PC-9 (cell line): ENCODE results near the gene GDPD3. TPM values are rescaled to one million over a fixed set of nuclear protein-coding genes. Genes with fewer than 3 reads are reported as not detected.
A peak's percentile ranks its signal among the peaks of the same experiment; 100 is the strongest.

Experiments
- BruUV-seq: library from RNA; stranded (reverse); fragments of 400-500 nt; replicated peaks from 2 replicates; lab custom pipeline; 2021; lab: Mats Ljungman, UMichigan
- CTCF ChIA-PET: fragments of 300-600 bp; sonication (Branson Sonifier 250); formaldehyde crosslinking; loops from one replicate; lab custom pipeline; 2022; ENCODE audit warnings: antibody characterized with exemption; lab: Charles Lee
- POLR2A ChIA-PET: fragments of 300-600 bp; sonication (Branson Sonifier 250); formaldehyde crosslinking; loops from one replicate; lab custom pipeline; 2022; ENCODE audit warnings: antibody characterized with exemption; ENCODE audit not compliant: unreplicated experiment; lab: Charles Lee
- DNase-seq, 2 experiments: peaks; one replicate each; pipeline versions ENCODE4 v3.0.0 to v3.0.0-alpha.2; 2015 to 2022; ENCODE audit warnings: mixed read lengths in 1 of 2
- H2AFZ ChIP-seq: fragments of 200-600 bp; sonication (generic); 2 replicates; pipeline ENCODE4 v1.8.1; 2017; ENCODE audit warnings: antibody characterized with exemption
- H3F3A ChIP-seq: fragments of 200-600 bp; sonication (generic); 2 replicates; pipeline ENCODE4 v1.8.1; 2017; ENCODE audit warnings: antibody characterized with exemption, mild to moderate bottlenecking, low read depth; ENCODE audit not compliant: insufficient read depth
- H3K27ac ChIP-seq: fragments of 200-600 bp; sonication (generic); 2 replicates; pipeline ENCODE4 v1.6.1; 2016; ENCODE audit warnings: mixed run types
- H3K27me3 ChIP-seq: fragments of 200-600 bp; sonication (generic); 2 replicates; pipeline ENCODE4 v1.6.1; 2016; ENCODE audit warnings: low read depth, mixed run types; ENCODE audit not compliant: insufficient read depth
- H3K36me3 ChIP-seq: fragments of 200-600 bp; sonication (generic); 2 replicates; pipeline ENCODE4 v1.6.1; 2016; ENCODE audit warnings: low read depth, mixed run types
- H3K4me1 ChIP-seq: fragments of 200-600 bp; sonication (generic); replicated peaks from 2 replicates; pipeline ENCODE4 v1.6.1; 2016; ENCODE audit warnings: mixed run types; ENCODE audit not compliant: insufficient read depth
- H3K4me2 ChIP-seq: fragments of 200-600 bp; sonication (generic); 2 replicates; pipeline ENCODE4 v1.6.1; 2017; ENCODE audit warnings: mixed run types
- H3K4me3 ChIP-seq: fragments of 200-600 bp; sonication (generic); 2 replicates; pipeline ENCODE4 v1.6.1; 2016; ENCODE audit warnings: mixed run types
- H3K79me2 ChIP-seq: fragments of 200-600 bp; sonication (generic); 2 replicates; pipeline ENCODE4 v1.6.1; 2017; ENCODE audit warnings: low read depth, mixed run types
- H3K9me2 ChIP-seq: fragments of 200-600 bp; sonication (generic); 2 replicates; pipeline ENCODE4 v1.8.1; 2017; ENCODE audit warnings: mild to moderate bottlenecking; ENCODE audit not compliant: insufficient read depth
- H3K9me3 ChIP-seq: fragments of 200-600 bp; sonication (generic); 2 replicates; pipeline ENCODE4 v1.8.1; 2016; ENCODE audit warnings: low read depth; ENCODE audit not compliant: insufficient read depth
- H4K20me1 ChIP-seq: fragments of 200-600 bp; sonication (generic); 2 replicates; pipeline ENCODE4 v1.8.1; 2017; ENCODE audit not compliant: insufficient read depth
- CTCF ChIP-seq: fragments of 200-600 bp; sonication (generic); conservative IDR thresholded peaks from 2 replicates; pipeline ENCODE4 v1.6.1; 2017; ENCODE audit warnings: mixed run types, antibody characterized with exemption, mild to moderate bottlenecking, moderate library complexity
- EZH2 ChIP-seq: fragments of 200-600 bp; sonication (generic); IDR thresholded peaks from 2 replicates; pipeline ENCODE4 v1.8.0; 2017; ENCODE audit warnings: antibody characterized with exemption, low read depth
- intact Hi-C: fragments of 100-400 bp; cut with micrococcal nuclease; formaldehyde crosslinking; loops from one replicate; pipeline ENCODE4 v1.10.0; 2022; ENCODE audit not compliant: unreplicated experiment
- total RNA-seq: library from RNA; stranded (reverse); gene quantifications from 2 replicates; pipeline ENCODE4 v1.2.3, GENCODE V29; 2021

Gene GDPD3
- total RNA-seq, 1 experiment from 2014 or later, result 27.5 TPM

GRCh38 chr16:30087181-30087898, 26.0 kb downstream of the GDPD3 start:
- Histone ChIP-seq H3K79me2 (no peaks in the 10 kb centered on the region), H3K27me3 (no peaks in the 10 kb centered on the region), H2AFZ (no peak overlapping the region), H3F3A (peaks cover 65% of the 10 kb centered on the region), H3K27ac (no peak overlapping the region), H4K20me1 (no peaks in the 10 kb centered on the region), H3K9me3 (no peaks in the 10 kb centered on the region), H3K4me3 (no peak overlapping the region), H3K36me3 (peaks cover 8% of the 10 kb centered on the region; the same call in 1 of the 2 replicates), H3K4me1 (peaks cover 35% of the 10 kb centered on the region), H3K4me2 (no peak overlapping the region), H3K9me2 (no peaks in the 10 kb centered on the region)
- no peak for DNase-seq
- intact Hi-C loops, result no loop called here
- BruUV-seq, result TSS peak; percentile 3
- TF ChIP-seq CTCF (no peak), EZH2 (no peak)
- ChIA-PET CTCF (interaction anchor here (0.6 kb wide), 1 partner anchor 164 kb away, joined by 4 read pairs; no protein-coding TSS in a partner anchor), POLR2A (interaction anchor here (0.6 kb wide), 2 partner anchors 24 to 46 kb away, joined by 5 to 6 read pairs; no protein-coding TSS in a partner anchor)

DNA sequence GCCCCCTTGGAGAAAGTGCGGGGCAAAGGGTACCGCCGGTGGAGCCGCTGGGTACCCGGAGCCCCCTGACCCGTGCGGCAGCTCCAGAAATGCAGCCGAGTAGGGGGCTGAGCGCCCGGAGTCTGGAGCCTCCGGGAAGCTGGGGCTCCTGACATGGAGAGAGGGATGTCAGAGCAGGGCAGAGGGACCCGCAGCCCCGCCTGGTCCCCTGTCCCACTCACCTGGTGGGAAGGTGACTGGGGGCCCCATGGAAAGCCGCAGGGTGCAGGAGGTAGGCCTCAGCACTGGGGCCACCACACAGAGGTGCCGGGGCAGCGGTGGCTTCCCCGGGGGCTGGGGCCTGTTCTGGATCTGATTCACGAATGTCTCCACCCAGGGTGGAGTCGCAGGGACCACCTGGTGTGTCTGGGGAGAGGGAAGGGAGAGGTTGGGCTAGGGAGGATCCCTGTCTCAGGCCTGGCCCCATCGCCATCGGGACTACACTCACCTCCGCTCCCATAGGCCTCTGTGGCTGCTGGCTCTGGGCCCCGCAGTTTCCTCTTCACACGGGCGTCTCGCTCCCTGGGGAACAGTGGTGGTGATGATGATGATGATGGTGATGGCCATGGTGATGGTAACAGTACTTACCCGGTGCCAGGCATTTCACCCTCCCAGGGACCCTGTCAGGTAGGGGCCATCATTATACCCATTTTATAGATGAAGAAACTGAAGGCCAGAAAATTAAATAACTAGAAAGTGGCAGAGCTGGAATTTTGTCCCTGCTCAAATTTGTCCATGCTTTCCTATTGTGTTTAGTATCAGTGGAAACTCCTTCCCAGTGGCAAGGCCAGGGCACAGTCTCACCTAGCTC, 26.8 kb downstream of the GDPD3 start:
- POLR2A ChIA-PET, result interaction anchor here (0.6 kb wide), 2 partner anchors 23 to 45 kb away, joined by 5 to 6 read pairs; no protein-coding TSS in a partner anchor
- Histone ChIP-seq H2AFZ (no peak overlapping the region), H3K9me3 (no peaks in the 10 kb centered on the region), H3K36me3 (peaks cover 11% of the 10 kb centered on the region; the same call in 1 of the 2 replicates), H3K4me3 (no peak overlapping the region), H3F3A (peaks cover 65% of the 10 kb centered on the region), H3K9me2 (no peaks in the 10 kb centered on the region), H3K79me2 (peaks cover under 1% of the 10 kb centered on the region; the same call in 1 of the 2 replicates), H3K27me3 (no peaks in the 10 kb centered on the region), H3K4me2 (no peak overlapping the region), H3K27ac (no peak overlapping the region), H4K20me1 (no peaks in the 10 kb centered on the region), H3K4me1 (peaks cover 31% of the 10 kb centered on the region)
- CTCF ChIA-PET, result interaction anchor here (0.6 kb wide), 1 partner anchor 164 kb away, joined by 4 read pairs; no protein-coding TSS in a partner anchor
- intact Hi-C loops, result no loop called here
- BruUV-seq, result no TSS peak
- no peak for TF ChIP-seq EZH2
- TF ChIP-seq CTCF, result no peak
- DNase-seq, result no peak

DNA sequence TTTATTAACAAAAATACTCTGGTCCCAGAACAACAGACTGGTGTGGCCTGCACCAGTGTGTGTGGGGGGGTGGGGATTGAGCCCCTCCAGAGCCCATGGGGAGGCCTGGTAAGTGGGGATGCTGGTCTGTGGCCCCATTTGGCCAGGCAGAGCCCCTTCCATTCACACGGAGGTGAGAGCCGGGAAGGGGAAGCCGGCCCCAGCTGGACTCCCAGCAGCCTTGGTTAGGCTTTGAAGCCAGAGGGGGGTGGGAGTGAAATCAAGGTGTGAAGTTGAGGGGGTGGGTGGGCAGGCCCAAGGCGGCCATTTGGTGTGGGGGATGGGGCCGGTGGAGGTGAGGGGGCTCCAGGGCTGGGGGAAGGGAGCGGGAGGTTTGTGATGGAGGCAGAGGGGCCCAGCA, 27.5 kb downstream of the GDPD3 start:
- no peak for DNase-seq
- H3K4me2 ChIP-seq, result no peak overlapping the region
- CTCF ChIA-PET, result no interaction called here
- H3K36me3 ChIP-seq, result peaks cover 16% of the 10 kb centered on the region; the same call in 1 of the 2 replicates
- H3K4me1 ChIP-seq, result peaks cover 24% of the 10 kb centered on the region
- no peak overlapping the region for H3K4me3 ChIP-seq
- peaks cover 60% of the 10 kb centered on the region for H3F3A ChIP-seq
- H2AFZ ChIP-seq, result no peak overlapping the region
- H3K9me3 ChIP-seq, result no peaks in the 10 kb centered on the region
- no TSS peak for BruUV-seq
- H3K9me2 ChIP-seq, result no peaks in the 10 kb centered on the region
- intact Hi-C loops, result no loop called here
- H3K79me2 ChIP-seq, result peaks cover 7% of the 10 kb centered on the region; the same call in 1 of the 2 replicates
- POLR2A ChIA-PET, result no interaction called here
- H4K20me1 ChIP-seq, result peaks cover under 1% of the 10 kb centered on the region
- no peaks in the 10 kb centered on the region for H3K27me3 ChIP-seq
- H3K27ac ChIP-seq, result no peak overlapping the region
- TF ChIP-seq EZH2, result no peak
- no peak for TF ChIP-seq CTCF
